ENCODE data around the gene KCTD14. TPM values are rescaled to one million over a fixed set of nuclear protein-coding genes. Genes with fewer than 3 reads are reported as not detected.

The KCTD14 gene
- total RNA-seq, 2 donors from 2014 or later: 7.6 to 12.2 TPM

DNA sequence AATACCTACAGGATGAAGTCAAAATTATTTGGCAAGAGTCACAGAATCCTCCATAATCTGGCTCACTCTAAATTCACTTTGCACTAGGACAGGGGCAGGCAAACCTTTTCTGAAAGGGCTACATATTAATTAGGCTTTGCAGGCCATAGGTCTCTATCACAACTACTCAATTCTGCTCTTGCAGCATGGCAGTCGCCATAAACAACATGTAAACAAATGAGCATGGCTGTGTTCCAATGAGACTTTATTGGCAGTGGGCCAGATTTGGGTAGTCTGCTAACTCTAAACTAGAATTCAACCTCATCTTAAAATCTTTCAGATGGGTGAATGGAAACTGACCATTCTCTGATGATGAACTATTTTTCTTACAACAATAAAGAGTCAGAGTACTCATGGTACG, 46.4 kb upstream of the KCTD14 start:
- DNase-seq: peak in 1 of 4 donors; percentile 19
- TF ChIP-seq, protein P1, sequence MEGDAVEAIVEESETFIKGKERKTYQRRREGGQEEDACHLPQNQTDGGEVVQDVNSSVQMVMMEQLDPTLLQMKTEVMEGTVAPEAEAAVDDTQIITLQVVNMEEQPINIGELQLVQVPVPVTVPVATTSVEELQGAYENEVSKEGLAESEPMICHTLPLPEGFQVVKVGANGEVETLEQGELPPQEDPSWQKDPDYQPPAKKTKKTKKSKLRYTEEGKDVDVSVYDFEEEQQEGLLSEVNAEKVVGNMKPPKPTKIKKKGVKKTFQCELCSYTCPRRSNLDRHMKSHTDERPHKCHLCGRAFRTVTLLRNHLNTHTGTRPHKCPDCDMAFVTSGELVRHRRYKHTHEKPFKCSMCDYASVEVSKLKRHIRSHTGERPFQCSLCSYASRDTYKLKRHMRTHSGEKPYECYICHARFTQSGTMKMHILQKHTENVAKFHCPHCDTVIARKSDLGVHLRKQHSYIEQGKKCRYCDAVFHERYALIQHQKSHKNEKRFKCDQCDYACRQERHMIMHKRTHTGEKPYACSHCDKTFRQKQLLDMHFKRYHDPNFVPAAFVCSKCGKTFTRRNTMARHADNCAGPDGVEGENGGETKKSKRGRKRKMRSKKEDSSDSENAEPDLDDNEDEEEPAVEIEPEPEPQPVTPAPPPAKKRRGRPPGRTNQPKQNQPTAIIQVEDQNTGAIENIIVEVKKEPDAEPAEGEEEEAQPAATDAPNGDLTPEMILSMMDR (IDR thresholded peaks at IDR 0.05): no peak
- TF ChIP-seq POLR2A (IDR thresholded peaks at IDR 0.05): no peak
- no peak for ATAC-seq
- peaks cover 6% of the 10 kb centered on the region for H3K4me1 ChIP-seq
- intact Hi-C loops (cut with DNase I): no loop called here
- peaks cover 0 to 12% of the 10 kb centered on the region in 2 donors for H3K36me3 ChIP-seq (replicated peaks in 1 of 2; ENCODE audit: insufficient read depth in 1 of 2, low read depth in 2 of 2)
- WGBS, 2 donors: 51 to 55% methylated on average over 2 of the region's 2 CpGs
- no peaks in the 10 kb centered on the region for H3K9me3 ChIP-seq
- no peaks in the 10 kb centered on the region for H3K27me3 ChIP-seq
- no peak overlapping the region for H3K27ac ChIP-seq
- H3K4me3 ChIP-seq: no peak overlapping the region

DNA sequence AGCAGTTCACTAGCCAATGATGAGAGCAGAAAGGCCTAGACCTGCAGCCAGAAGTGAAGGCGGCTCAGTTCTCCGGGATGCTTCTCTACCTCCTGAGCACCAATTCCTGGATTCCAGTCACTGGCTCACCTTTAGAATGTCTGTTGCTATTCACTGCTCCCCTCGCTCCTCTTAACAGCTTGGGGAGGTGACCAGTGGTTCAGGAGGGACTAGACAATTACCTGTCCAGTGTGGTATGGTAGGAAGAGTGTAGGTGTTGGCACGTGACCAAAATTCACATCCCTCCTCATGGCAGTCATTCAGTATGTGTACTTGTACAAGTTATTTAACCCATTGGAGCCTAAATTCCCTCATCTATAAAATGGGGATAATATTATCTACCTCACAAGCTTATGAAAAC, 44.6 kb upstream of the KCTD14 start:
- TF ChIP-seq, protein P1 (IDR thresholded peaks at IDR 0.05): no peak
- no peak for TF ChIP-seq POLR2A (IDR thresholded peaks at IDR 0.05)
- WGBS, 2 donors: 89 to 95% methylated on average over 3 to 4 of the region's 4 CpGs
- no peak for ATAC-seq
- no peak overlapping the region for H3K4me3 ChIP-seq
- H3K36me3 ChIP-seq (replicated peaks in 1 of 2; ENCODE audit: insufficient read depth in 1 of 2, low read depth in 2 of 2): peaks cover 0 to 12% of the 10 kb centered on the region in 2 donors
- intact Hi-C loops (cut with DNase I): no loop called here
- no peaks in the 10 kb centered on the region for H3K9me3 ChIP-seq
- no peak overlapping the region for H3K27ac ChIP-seq
- no peaks in the 10 kb centered on the region for H3K27me3 ChIP-seq
- no peak for DNase-seq
- peaks cover 4% of the 10 kb centered on the region for H3K4me1 ChIP-seq

- DNase-seq (no peak), ATAC-seq (no peak)
- peaks cover 0 to 12% of the 10 kb centered on the region in 2 donors for H3K36me3 ChIP-seq (replicated peaks in 1 of 2; ENCODE audit: insufficient read depth in 1 of 2, low read depth in 2 of 2)
- H3K4me1 ChIP-seq: peaks cover 12% of the 10 kb centered on the region
- intact Hi-C loops (cut with DNase I): no loop called here
- H3K9me3 ChIP-seq: no peaks in the 10 kb centered on the region
- H3K4me3 ChIP-seq: no peak overlapping the region
- H3K27ac ChIP-seq: no peak overlapping the region
- no peak for TF ChIP-seq POLR2A (IDR thresholded peaks at IDR 0.05)
- TF ChIP-seq, protein P1 (IDR thresholded peaks at IDR 0.05): no peak
- WGBS, 2 donors: 60 to 67% methylated on average over 2 of the region's 2 CpGs
- H3K27me3 ChIP-seq: no peaks in the 10 kb centered on the region
Observed at GRCh38 chr11:78066471-78066870, 43.4 kb upstream of the KCTD14 start.

GRCh38 chr11:78065203-78065602, 42.1 kb upstream of the KCTD14 start:
- no peak for DNase-seq
- H3K4me1 ChIP-seq: peaks cover 25% of the 10 kb centered on the region

More at GRCh38 chr11:78065203-78065602, 42.1 kb upstream of the KCTD14 start:
- Histone ChIP-seq H3K27me3 (no peaks in the 10 kb centered on the region), H3K4me3 (no peak overlapping the region), H3K27ac (no peak overlapping the region), H3K9me3 (no peaks in the 10 kb centered on the region), H3K36me3 (replicated peaks in 1 of 2; ENCODE audit: insufficient read depth in 1 of 2, low read depth in 2 of 2) (peaks cover 0 to 8% of the 10 kb centered on the region in 2 donors)
- ATAC-seq: no peak
- TF ChIP-seq, protein P1 (IDR thresholded peaks at IDR 0.05): no peak
- TF ChIP-seq POLR2A (IDR thresholded peaks at IDR 0.05): no peak
- intact Hi-C loops (cut with DNase I): no loop called here
- 66 to 88% methylated on average over 2 of the region's 2 CpGs for WGBS, 2 donors

Data from body of pancreas (tissue), 4 donors.